ENCODE results near the gene TK1.
A peak's percentile ranks its signal among the peaks of the same experiment; 100 is the strongest.

The TK1 gene

DNA sequence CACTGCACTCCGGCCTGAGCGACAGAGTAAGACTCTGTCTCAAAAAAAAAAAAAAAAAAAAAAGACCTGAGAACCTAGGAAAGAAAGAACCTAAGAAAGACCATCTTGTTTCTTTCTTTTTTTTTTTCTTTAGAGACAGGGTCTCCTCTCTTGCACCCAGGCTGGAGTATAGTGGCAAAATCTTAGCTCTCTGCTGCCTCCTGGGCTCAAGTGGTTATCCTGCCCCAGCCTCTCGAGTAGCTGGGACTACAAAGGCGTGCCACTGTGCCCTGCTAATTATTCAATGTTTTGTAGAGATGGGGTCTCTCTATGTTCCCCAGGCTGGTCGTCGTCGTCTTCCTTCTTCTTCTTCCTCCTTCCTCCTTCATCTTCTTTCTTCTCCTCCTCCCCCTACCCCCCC lies 19.4 kb upstream of the TK1 start:
- H3K4me3 ChIP-seq (ENCODE audit: low read length) = no peak overlapping the region
- H3K27me3 ChIP-seq (ENCODE audit: insufficient read depth, low read length) = no peaks in the 10 kb centered on the region
- H3K4me1 ChIP-seq (ENCODE audit: insufficient read depth, low read length) = no peaks in the 10 kb centered on the region
- H2AFZ ChIP-seq (ENCODE audit: low read depth, low read length) = no peak overlapping the region
- H3K9me3 ChIP-seq (ENCODE audit: low read length) = no peaks in the 10 kb centered on the region
- H3K36me3 ChIP-seq (ENCODE audit: insufficient read depth, low read length) = peaks cover 31% of the 10 kb centered on the region

GRCh38 chr17:78205124-78205775 lies 18.4 kb upstream of the TK1 start:
- H3K9me3 ChIP-seq (ENCODE audit: low read length) = no peaks in the 10 kb centered on the region
- H3K27me3 ChIP-seq (ENCODE audit: insufficient read depth, low read length) = no peaks in the 10 kb centered on the region
- H3K4me1 ChIP-seq (ENCODE audit: insufficient read depth, low read length) = no peaks in the 10 kb centered on the region
- H3K4me3 ChIP-seq (ENCODE audit: low read length) = no peak overlapping the region
- no peak overlapping the region for H2AFZ ChIP-seq (ENCODE audit: low read depth, low read length)
- peaks cover 31% of the 10 kb centered on the region for H3K36me3 ChIP-seq (ENCODE audit: insufficient read depth, low read length)

- Histone ChIP-seq H3K4me1 (ENCODE audit: insufficient read depth, low read length) (no peaks in the 10 kb centered on the region), H3K36me3 (ENCODE audit: insufficient read depth, low read length) (peaks cover 31% of the 10 kb centered on the region), H2AFZ (ENCODE audit: low read depth, low read length) (no peak overlapping the region), H3K4me3 (ENCODE audit: low read length) (no peak overlapping the region), H3K27me3 (ENCODE audit: insufficient read depth, low read length) (no peaks in the 10 kb centered on the region), H3K9me3 (ENCODE audit: low read length) (no peaks in the 10 kb centered on the region)
Observed at GRCh38 chr17:78204387-78205123, 17.7 kb upstream of the TK1 start.

- Histone ChIP-seq H3K4me1 (ENCODE audit: insufficient read depth, low read length) (no peaks in the 10 kb centered on the region), H3K27me3 (ENCODE audit: insufficient read depth, low read length) (no peaks in the 10 kb centered on the region), H3K4me3 (ENCODE audit: low read length) (no peak overlapping the region), H3K36me3 (ENCODE audit: insufficient read depth, low read length) (peaks cover 34% of the 10 kb centered on the region), H3K9me3 (ENCODE audit: low read length) (no peaks in the 10 kb centered on the region), H2AFZ (ENCODE audit: low read depth, low read length) (no peak overlapping the region)
Observed at GRCh38 chr17:78202666-78203065, 15.8 kb upstream of the TK1 start.

DNA sequence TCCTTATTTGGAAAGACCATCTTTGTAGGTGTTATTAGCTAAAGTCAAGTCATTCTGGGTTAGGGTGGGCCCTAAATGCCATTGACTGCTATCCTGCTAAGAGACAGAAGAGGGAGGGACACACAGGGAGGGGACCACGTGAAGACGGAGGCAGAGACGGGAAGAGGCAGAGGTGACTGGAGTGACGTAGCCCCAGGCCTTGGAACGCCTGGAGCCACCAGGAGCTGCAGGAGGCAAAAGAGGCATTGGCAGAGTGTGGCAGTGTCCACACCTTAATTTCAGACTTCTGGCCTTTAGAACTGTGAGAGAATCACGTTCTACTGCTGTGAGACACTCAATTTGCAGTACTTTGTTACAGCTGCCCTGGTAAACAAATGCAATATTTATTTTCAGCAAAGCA lies 13.6 kb upstream of the TK1 start:
- Histone ChIP-seq H3K9me3 (ENCODE audit: low read length) (no peaks in the 10 kb centered on the region), H3K36me3 (ENCODE audit: insufficient read depth, low read length) (peaks cover 36% of the 10 kb centered on the region), H3K4me1 (ENCODE audit: insufficient read depth, low read length) (peaks cover 4% of the 10 kb centered on the region), H3K27me3 (ENCODE audit: insufficient read depth, low read length) (no peaks in the 10 kb centered on the region), H2AFZ (ENCODE audit: low read depth, low read length) (no peak overlapping the region), H3K4me3 (ENCODE audit: low read length) (no peak overlapping the region)

DNA sequence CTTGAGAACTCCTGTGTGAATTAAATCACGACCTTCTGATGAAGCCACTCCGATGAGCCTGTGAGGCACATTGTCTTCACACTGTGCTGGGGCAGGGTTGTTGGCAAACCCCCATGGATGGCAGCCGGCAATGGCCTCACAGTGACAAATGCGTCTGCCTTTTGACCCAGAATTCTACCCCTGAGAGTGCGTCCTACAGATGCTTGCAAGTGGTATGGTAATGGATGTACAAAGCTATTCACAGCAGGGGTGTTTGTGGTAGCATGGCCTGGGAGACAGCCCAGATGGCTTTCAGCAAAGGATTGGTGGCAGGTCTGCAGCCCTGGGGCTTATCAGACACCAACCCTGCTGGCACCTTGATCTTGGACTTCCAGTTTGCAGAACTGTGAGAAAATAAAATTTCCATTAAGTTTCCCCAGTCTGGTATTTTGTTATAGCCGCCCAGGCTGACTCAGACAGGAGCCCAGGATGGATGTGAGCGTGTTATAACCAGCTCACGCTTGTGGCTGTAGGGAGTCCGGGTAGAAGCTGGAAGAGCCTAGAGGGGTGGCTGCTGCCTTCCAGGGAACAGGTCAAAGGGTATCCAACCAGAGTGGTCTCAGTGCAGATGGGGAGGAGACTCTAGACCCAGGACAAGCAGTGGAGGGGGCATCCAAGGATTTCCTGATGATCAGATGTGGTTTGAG lies 10.4 kb upstream of the TK1 start:
- Histone ChIP-seq H2AFZ (ENCODE audit: low read depth, low read length) (no peak overlapping the region), H3K4me3 (ENCODE audit: low read length) (no peak overlapping the region), H3K4me1 (ENCODE audit: insufficient read depth, low read length) (peaks cover 4% of the 10 kb centered on the region), H3K27me3 (ENCODE audit: insufficient read depth, low read length) (no peaks in the 10 kb centered on the region), H3K9me3 (ENCODE audit: low read length) (no peaks in the 10 kb centered on the region), H3K36me3 (ENCODE audit: insufficient read depth, low read length) (peaks cover 27% of the 10 kb centered on the region)

- Histone ChIP-seq H3K4me1 (ENCODE audit: insufficient read depth, low read length) (peaks cover 4% of the 10 kb centered on the region), H3K9me3 (ENCODE audit: low read length) (no peaks in the 10 kb centered on the region), H2AFZ (ENCODE audit: low read depth, low read length) (no peak overlapping the region), H3K27me3 (ENCODE audit: insufficient read depth, low read length) (no peaks in the 10 kb centered on the region), H3K36me3 (ENCODE audit: insufficient read depth, low read length) (peaks cover 27% of the 10 kb centered on the region), H3K4me3 (ENCODE audit: low read length) (no peak overlapping the region)
Observed at GRCh38 chr17:78196716-78197115, 9.9 kb upstream of the TK1 start.

DNA sequence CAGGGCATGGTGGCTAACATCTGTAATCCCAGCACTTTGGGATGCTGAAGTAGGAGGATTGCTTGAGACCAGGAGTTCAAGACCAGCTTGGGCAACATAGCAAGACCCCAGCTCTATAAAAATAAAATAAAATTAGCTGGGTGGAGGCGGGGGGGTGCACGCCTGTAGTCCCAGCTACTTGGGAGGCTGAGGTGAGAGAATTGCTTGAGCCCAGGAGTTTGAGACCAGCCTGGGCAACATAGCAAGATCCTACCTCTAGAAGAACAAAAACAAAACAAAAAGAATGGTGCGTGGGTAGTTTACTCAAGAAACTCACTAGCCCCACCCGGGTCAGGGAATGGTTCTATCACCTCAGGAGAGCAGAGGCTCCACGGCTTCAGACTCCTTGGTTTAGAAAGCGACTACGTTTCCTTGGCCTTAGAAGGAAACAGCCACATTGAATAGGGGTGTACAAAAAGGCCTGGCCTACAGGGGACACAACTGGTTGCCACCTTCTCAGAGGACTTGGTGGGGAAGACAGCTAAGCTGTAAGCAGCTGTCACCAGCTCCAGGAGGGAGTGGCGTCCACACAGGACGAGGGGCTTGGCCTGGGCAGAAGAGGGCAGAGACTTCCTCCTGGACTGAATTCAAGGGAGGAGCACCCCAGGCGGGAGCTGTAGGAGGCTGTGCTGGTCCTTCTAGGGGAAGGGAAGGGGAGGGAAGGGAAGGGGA lies 716 bp downstream of the TK1 start:
- Histone ChIP-seq H3K9me3 (ENCODE audit: low read length) (no peaks in the 10 kb centered on the region), H3K27me3 (ENCODE audit: insufficient read depth, low read length) (no peaks in the 10 kb centered on the region), H3K36me3 (ENCODE audit: insufficient read depth, low read length) (peaks cover 38% of the 10 kb centered on the region), H2AFZ (ENCODE audit: low read depth, low read length) (no peak overlapping the region), H3K4me3 (ENCODE audit: low read length) (peak overlapping the region; percentile 78), H3K4me1 (ENCODE audit: insufficient read depth, low read length) (peaks cover 37% of the 10 kb centered on the region)

GRCh38 chr17:78184868-78185267 lies 2.0 kb downstream of the TK1 start:
- H2AFZ ChIP-seq (ENCODE audit: low read depth, low read length) = no peak overlapping the region
- H3K27me3 ChIP-seq (ENCODE audit: insufficient read depth, low read length) = no peaks in the 10 kb centered on the region
- H3K36me3 ChIP-seq (ENCODE audit: insufficient read depth, low read length) = peaks cover 38% of the 10 kb centered on the region
- no peaks in the 10 kb centered on the region for H3K9me3 ChIP-seq (ENCODE audit: low read length)
- H3K4me1 ChIP-seq (ENCODE audit: insufficient read depth, low read length) = peaks cover 37% of the 10 kb centered on the region
- no peak overlapping the region for H3K4me3 ChIP-seq (ENCODE audit: low read length)

GRCh38 chr17:78184351-78184750 lies 2.5 kb downstream of the TK1 start:
- Histone ChIP-seq H3K4me1 (ENCODE audit: insufficient read depth, low read length) (peaks cover 37% of the 10 kb centered on the region), H3K36me3 (ENCODE audit: insufficient read depth, low read length) (peaks cover 40% of the 10 kb centered on the region), H3K9me3 (ENCODE audit: low read length) (no peaks in the 10 kb centered on the region), H3K27me3 (ENCODE audit: insufficient read depth, low read length) (no peaks in the 10 kb centered on the region), H2AFZ (ENCODE audit: low read depth, low read length) (no peak overlapping the region), H3K4me3 (ENCODE audit: low read length) (no peak overlapping the region)

DNA sequence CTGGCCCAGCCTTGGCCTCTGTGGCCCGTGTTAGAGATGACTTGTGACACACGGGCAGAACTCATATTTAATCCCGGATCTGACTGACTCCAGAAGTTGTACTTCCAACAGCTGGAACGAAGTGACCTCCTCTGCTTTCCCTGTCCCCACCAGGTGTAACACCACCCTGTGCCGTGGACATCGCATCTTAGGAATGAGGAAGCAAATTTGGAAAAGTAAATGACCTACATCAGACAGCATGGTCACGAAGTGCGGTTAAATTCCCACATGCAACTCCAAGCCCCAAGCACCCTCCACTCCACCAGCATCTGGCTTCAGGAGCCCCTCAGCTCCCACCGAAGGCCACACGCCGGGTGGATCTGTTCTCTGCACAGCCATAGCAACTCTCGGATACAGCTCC lies 2.9 kb downstream of the TK1 start:
- H2AFZ ChIP-seq (ENCODE audit: low read depth, low read length) = no peak overlapping the region
- H3K9me3 ChIP-seq (ENCODE audit: low read length) = no peaks in the 10 kb centered on the region
- no peaks in the 10 kb centered on the region for H3K27me3 ChIP-seq (ENCODE audit: insufficient read depth, low read length)
- no peak overlapping the region for H3K4me3 ChIP-seq (ENCODE audit: low read length)
- peaks cover 44% of the 10 kb centered on the region for H3K36me3 ChIP-seq (ENCODE audit: insufficient read depth, low read length)
- peaks cover 37% of the 10 kb centered on the region for H3K4me1 ChIP-seq (ENCODE audit: insufficient read depth, low read length)

DNA sequence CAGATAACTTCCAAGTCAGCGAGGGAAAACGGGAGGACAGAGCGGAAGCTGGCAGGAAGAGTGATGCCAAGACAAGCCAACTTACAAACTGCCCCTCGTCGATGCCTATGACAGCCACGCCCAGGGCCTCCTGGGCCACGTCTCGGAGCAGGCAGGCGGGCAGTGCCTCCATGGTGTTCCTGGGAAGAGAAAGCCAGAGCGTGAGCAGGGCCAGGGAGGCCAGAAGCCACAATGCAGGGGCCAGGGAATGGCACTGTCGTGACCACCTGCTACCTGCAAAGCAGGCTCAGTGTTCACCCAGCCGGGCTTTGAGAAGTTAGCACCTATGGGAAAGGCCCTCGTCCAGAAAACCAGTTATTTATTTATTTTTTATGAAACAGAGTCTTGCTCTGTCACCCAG lies 4.3 kb downstream of the TK1 start:
- Histone ChIP-seq H2AFZ (ENCODE audit: low read depth, low read length) (no peak overlapping the region), H3K36me3 (ENCODE audit: insufficient read depth, low read length) (peaks cover 52% of the 10 kb centered on the region), H3K9me3 (ENCODE audit: low read length) (no peaks in the 10 kb centered on the region), H3K27me3 (ENCODE audit: insufficient read depth, low read length) (no peaks in the 10 kb centered on the region), H3K4me1 (ENCODE audit: insufficient read depth, low read length) (peaks cover 28% of the 10 kb centered on the region), H3K4me3 (ENCODE audit: low read length) (no peak overlapping the region)

DNA sequence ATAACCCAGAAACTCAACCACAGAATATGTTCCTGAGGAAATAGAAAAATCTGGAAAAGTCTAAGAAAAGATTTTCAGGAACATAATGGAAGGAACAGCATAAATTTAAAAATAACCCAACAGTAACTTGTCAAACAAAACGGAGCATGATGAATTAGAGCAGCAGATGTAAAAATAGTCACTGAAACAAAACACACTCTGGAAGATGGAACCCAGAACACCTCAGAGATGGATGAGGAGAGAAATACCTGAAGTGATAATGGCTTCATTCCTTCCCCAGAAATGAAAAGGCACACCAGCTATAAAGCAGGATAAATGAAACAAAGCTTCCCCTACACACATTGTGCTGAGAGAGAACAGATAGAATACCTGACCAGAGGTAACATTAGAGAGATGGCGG lies 6.3 kb downstream of the TK1 start:
- H3K36me3 ChIP-seq (ENCODE audit: insufficient read depth, low read length) = peaks cover 58% of the 10 kb centered on the region

More for the DNA sequence above, 6.3 kb downstream of the TK1 start:
- Histone ChIP-seq H3K4me3 (ENCODE audit: low read length) (no peak overlapping the region), H3K27me3 (ENCODE audit: insufficient read depth, low read length) (no peaks in the 10 kb centered on the region), H3K4me1 (ENCODE audit: insufficient read depth, low read length) (peaks cover 17% of the 10 kb centered on the region), H2AFZ (ENCODE audit: low read depth, low read length) (no peak overlapping the region), H3K9me3 (ENCODE audit: low read length) (no peaks in the 10 kb centered on the region)

All from neuron (in vitro differentiated cells).